ENCODE results near the gene SHPK. TPM values are rescaled to one million over a fixed set of nuclear protein-coding genes. Genes with fewer than 3 reads are reported as not detected.

Gene SHPK
- total RNA-seq, 3 donors from 2014 or later = 9.5 to 17.4 (median 16.4) TPM

GRCh38 chr17:3603870-3604259 lies 32.2 kb downstream of the SHPK start:
- Histone ChIP-seq H3K4me3 (no peak overlapping the region), H3K27me3 (no peaks in the 10 kb centered on the region), H3K36me3 (no peaks in the 10 kb centered on the region), H3K27ac (no peak overlapping the region), H3K9me3 (no peaks in the 10 kb centered on the region), H3K4me1 (no peaks in the 10 kb centered on the region)
- TF ChIP-seq POLR2A (IDR thresholded peaks at IDR 0.05) = no peak
- no peak for TF ChIP-seq POLR2AphosphoS5 (IDR thresholded peaks at IDR 0.05)
- TF ChIP-seq, protein P1, sequence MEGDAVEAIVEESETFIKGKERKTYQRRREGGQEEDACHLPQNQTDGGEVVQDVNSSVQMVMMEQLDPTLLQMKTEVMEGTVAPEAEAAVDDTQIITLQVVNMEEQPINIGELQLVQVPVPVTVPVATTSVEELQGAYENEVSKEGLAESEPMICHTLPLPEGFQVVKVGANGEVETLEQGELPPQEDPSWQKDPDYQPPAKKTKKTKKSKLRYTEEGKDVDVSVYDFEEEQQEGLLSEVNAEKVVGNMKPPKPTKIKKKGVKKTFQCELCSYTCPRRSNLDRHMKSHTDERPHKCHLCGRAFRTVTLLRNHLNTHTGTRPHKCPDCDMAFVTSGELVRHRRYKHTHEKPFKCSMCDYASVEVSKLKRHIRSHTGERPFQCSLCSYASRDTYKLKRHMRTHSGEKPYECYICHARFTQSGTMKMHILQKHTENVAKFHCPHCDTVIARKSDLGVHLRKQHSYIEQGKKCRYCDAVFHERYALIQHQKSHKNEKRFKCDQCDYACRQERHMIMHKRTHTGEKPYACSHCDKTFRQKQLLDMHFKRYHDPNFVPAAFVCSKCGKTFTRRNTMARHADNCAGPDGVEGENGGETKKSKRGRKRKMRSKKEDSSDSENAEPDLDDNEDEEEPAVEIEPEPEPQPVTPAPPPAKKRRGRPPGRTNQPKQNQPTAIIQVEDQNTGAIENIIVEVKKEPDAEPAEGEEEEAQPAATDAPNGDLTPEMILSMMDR (IDR thresholded peaks at IDR 0.05) = no peak
- intact Hi-C loops (cut with DNase I; ENCODE audit: low total_unique reads) = no loop called here
- no peak for DNase-seq (ENCODE audit: low spot score in 2 of 2)

DNA sequence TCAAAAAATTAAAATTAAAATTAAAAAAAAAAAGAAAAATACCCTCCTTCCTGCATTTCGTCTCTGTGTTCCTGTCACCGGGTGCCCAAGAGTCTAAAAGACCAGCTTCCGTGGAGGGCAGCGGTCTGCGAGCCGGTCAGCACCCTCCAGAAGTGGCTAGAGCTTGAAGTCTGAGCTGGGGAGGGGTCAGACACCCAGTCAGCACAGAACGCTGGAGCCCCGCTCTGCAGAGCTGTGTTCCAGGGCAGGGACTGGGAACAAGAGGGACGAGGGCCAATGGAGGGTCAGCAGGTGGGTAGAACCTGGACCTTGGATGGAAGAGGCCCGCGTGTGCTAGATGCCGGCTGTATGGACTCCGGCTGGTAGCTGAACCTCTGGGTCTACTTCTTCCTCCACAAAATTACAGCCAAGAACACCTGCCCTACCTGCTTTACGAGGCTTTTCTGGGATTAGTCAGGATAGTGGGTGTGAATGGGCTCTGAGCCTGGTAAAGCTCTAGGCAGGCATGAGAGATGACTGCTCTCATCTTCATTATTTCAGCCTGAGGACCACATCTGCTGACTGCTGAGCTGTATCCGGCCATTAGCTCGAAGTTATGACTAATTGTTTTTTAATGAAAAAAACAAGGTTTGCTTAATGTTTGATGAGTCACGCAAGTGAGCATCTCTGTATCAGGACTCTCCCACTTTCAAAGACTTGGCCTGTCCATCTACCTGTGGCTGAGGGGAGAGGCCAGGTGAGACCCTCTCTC lies 32.8 kb downstream of the SHPK start:
- Histone ChIP-seq H3K9me3 (no peaks in the 10 kb centered on the region), H3K4me3 (no peak overlapping the region), H3K27me3 (no peaks in the 10 kb centered on the region), H3K36me3 (no peaks in the 10 kb centered on the region), H3K4me1 (no peaks in the 10 kb centered on the region), H3K27ac (no peak overlapping the region)
- no peak for DNase-seq (ENCODE audit: low spot score in 2 of 2)
- TF ChIP-seq POLR2AphosphoS5 (IDR thresholded peaks at IDR 0.05) (no peak), POLR2A (IDR thresholded peaks at IDR 0.05) (no peak)
- TF ChIP-seq, protein P1 (IDR thresholded peaks at IDR 0.05) = no peak
- intact Hi-C loops (cut with DNase I; ENCODE audit: low total_unique reads) = no loop called here

GRCh38 chr17:3602499-3602898 lies 33.6 kb downstream of the SHPK start:
- no peaks in the 10 kb centered on the region for H3K9me3 ChIP-seq
- intact Hi-C loops (cut with DNase I; ENCODE audit: low total_unique reads) = no loop called here
- H3K27me3 ChIP-seq = no peaks in the 10 kb centered on the region
- no peak for TF ChIP-seq POLR2AphosphoS5 (IDR thresholded peaks at IDR 0.05)
- TF ChIP-seq, protein P1 (IDR thresholded peaks at IDR 0.05) = peak in 2 of 3 donors; percentile 6 to 28
- no peak for DNase-seq (ENCODE audit: low spot score in 2 of 2)
- no peak overlapping the region for H3K27ac ChIP-seq
- no peaks in the 10 kb centered on the region for H3K36me3 ChIP-seq
- no peak overlapping the region for H3K4me3 ChIP-seq
- H3K4me1 ChIP-seq = no peaks in the 10 kb centered on the region

DNA sequence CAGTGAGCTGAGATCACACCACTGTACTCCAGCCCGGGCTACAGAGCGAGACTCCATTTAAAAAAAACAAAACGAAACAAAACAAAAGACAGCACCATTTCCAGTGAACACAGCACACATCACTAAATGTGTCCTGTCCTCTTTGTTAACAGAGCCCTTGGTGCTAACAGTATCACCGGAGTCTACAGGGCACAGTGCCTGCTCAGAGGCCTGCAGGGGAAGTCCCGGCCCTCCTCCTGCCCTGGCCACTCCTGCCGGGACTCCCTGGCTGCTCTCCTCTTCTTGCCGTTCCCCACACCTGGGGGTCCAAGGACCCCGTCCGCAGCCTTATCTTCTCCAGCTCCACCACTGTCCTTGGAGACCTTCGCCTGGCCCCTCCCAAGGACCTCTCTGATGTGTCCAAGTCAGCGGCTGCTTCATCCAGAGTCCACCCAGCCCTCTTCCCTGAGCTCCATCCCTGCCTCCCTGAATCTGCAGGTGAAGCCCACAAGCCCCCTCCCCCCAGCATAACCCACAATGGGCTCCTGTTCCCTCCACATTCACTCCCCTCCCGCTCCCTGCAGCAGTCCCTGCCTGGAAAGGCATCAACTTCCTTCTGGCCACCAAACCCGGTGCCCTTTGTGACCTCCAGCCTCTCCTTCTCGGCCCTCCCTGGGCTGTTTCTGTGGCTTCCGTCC lies 35.4 kb downstream of the SHPK start:
- H3K4me3 ChIP-seq = no peak overlapping the region

More for the DNA sequence above, 35.4 kb downstream of the SHPK start:
- Histone ChIP-seq H3K27ac (no peak overlapping the region), H3K4me1 (no peaks in the 10 kb centered on the region), H3K27me3 (no peaks in the 10 kb centered on the region), H3K9me3 (no peaks in the 10 kb centered on the region), H3K36me3 (no peaks in the 10 kb centered on the region)
- no peak for DNase-seq (ENCODE audit: low spot score in 2 of 2)
- intact Hi-C loops (cut with DNase I; ENCODE audit: low total_unique reads) = no loop called here
- TF ChIP-seq POLR2AphosphoS5 (IDR thresholded peaks at IDR 0.05) (no peak), POLR2A (IDR thresholded peaks at IDR 0.05) (no peak)
- TF ChIP-seq, protein P1 (IDR thresholded peaks at IDR 0.05) = no peak
